CD4-positive, alpha-beta T cell treated with Interleukin-21 for 1 hour (primary cell): Measurements from ENCODE around the gene GID8.
"Not testable (repeated sequence)": the region's sequence is repeated elsewhere in the genome, so short reads cannot be mapped to it uniquely, and the experiment has no call there.

Experiments used
- DNase-seq: peaks from one replicate; pipeline ENCODE4 v3.0.0-alpha.2; 2020

GID8 gene

GRCh38 chr20:62923059-62923668 is 14.8 kb upstream of the GID8 start:
- not testable (repeated sequence) for DNase-seq

GRCh38 chr20:62923669-62924441 is 14.1 kb upstream of the GID8 start:
- DNase-seq, result no peak

- peak; percentile 59 for DNase-seq
These were observed 13.4 kb upstream of the GID8 start for GRCh38 chr20:62924442-62925075.

GRCh38 chr20:62925076-62925419 is 12.9 kb upstream of the GID8 start:
- no peak for DNase-seq

- peak; percentile 60 for DNase-seq
These were observed 12.3 kb upstream of the GID8 start for GRCh38 chr20:62925420-62926228.

GRCh38 chr20:62926229-62927127 is 11.5 kb upstream of the GID8 start, which contains the start of gene DIDO1:
Gene DIDO1 (minus strand): TSS chr20:62926505.
- peak; percentile 92 for DNase-seq

- DNase-seq, result no peak
These were observed 10.7 kb upstream of the GID8 start for GRCh38 chr20:62927128-62927705.

GRCh38 chr20:62928246-62928939 is 9.6 kb upstream of the GID8 start:
- peak; percentile 28 for DNase-seq

- DNase-seq, result peak; percentile 62
These were observed 8.9 kb upstream of the GID8 start for GRCh38 chr20:62929051-62929538.

GRCh38 chr20:62931464-62931863 is 6.5 kb upstream of the GID8 start:
- no peak for DNase-seq

GRCh38 chr20:62933966-62934365 is 4.0 kb upstream of the GID8 start:
- DNase-seq, result no peak

- no peak for DNase-seq
These were observed 2.6 kb upstream of the GID8 start for GRCh38 chr20:62935204-62935967.

- no peak for DNase-seq
These were observed 1.9 kb upstream of the GID8 start for GRCh38 chr20:62935968-62936585.

GRCh38 chr20:62937268-62938104 is 461 bp upstream of the GID8 start:
- DNase-seq, result peak; percentile 97

- DNase-seq, result no peak
These were observed 2.9 kb downstream of the GID8 start for GRCh38 chr20:62940875-62941274.

GRCh38 chr20:62941792-62942191 is 3.8 kb downstream of the GID8 start:
- DNase-seq, result no peak

GRCh38 chr20:62942456-62942855 is 4.5 kb downstream of the GID8 start:
- DNase-seq, result no peak

- DNase-seq, result no peak
These were observed 5.4 kb downstream of the GID8 start for GRCh38 chr20:62943396-62943795.

GRCh38 chr20:62944184-62944583 is 6.2 kb downstream of the GID8 start:
- DNase-seq, result no peak
